Stimulated activated CD8-positive, alpha-beta memory T cell treated with anti-CD3 and anti-CD28 coated beads, Interleukin-12 subunit alpha, Interleukin-12 subunit beta, amount 100 ng/mL, for 4 hours (primary cell): ENCODE measurements around the gene C5orf52.
"Not testable (repeated sequence)": the region's sequence is repeated elsewhere in the genome, so short reads cannot be mapped to it uniquely, and the experiment has no call there.

Source experiments
- DNase-seq: peaks from one replicate; pipeline ENCODE4 v3.0.0-alpha.2; 2020; ENCODE audit warnings: low read depth

The C5orf52 gene

DNA sequence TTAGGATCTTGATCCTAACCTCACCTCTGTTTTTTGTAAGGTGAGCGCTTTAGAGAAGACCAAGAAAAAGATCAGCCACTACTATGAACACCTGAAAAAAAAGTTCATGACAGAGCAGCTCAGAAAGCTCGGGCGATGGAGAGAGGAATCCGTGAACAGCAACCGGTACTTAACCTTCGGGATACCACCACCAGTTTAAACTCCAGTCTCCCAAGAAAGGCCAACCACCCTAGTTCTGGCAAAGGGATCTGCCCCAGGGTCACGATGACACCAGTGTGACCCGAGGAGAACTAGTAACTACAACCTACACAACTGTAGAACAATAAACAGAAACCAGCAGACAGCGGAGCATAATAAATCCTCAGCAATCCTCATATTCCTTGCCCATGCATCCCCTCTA is 8.5 kb downstream of the C5orf52 start:
- DNase-seq = no peak

DNA sequence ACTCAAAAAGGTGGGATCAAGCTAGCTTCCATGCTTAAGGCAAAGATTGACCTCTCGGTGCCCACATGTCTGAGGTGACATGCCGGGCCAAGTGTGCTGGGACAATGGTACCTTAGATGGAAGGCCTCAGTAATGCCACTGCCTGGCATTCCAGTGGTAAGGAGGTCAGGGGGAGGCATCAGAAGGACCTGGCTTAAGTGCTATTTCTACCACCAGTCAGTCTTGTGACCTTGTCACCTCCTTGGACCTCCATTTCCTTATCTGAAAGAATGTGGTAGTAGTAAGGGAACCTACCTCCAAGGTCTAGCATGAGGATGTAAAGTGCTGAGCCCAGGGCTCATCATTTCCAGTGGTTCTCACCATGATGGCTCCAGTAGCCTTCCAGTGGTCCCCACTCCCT is 8.9 kb downstream of the C5orf52 start:
- DNase-seq = no peak

DNA sequence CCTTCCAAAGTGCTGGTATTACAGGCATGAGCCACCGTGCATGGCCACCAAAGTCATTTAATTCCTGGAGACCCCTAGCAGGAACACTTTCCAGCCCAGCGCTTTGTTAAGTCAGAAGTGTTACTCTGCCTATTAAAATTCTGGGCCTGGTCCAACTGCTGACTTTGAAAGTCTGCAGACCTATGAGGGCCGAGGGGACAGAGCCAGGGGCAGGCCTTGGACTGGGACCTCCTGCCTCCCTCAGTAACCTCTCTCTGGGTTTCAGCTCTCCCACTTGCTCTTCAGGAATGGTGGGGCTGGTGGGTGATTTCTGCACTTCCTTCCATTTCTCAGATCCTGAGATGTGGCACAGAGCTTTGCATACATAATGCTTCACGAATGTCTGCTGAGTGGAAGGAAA is 9.7 kb downstream of the C5orf52 start:
- no peak for DNase-seq

DNA sequence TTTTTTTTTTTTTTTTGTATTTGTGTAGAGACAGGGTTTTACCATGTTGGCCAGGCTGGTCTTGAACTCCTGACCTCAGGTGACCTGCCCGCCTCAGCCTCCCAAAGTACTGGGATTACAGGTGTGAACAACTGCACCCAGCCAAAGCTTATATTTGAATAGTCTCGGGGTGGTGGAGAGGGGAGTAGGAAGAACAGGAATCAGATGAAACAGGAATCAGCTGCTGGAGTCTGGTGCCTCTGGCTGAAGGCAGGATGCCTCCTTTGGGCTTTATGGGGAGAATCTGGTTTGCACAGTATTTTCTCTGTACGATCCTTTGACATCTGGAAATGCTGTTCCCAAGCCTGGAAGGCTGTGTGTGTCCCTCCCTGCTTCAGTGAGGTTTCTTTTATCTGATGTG is 10.9 kb downstream of the C5orf52 start:
- DNase-seq = no peak

DNA sequence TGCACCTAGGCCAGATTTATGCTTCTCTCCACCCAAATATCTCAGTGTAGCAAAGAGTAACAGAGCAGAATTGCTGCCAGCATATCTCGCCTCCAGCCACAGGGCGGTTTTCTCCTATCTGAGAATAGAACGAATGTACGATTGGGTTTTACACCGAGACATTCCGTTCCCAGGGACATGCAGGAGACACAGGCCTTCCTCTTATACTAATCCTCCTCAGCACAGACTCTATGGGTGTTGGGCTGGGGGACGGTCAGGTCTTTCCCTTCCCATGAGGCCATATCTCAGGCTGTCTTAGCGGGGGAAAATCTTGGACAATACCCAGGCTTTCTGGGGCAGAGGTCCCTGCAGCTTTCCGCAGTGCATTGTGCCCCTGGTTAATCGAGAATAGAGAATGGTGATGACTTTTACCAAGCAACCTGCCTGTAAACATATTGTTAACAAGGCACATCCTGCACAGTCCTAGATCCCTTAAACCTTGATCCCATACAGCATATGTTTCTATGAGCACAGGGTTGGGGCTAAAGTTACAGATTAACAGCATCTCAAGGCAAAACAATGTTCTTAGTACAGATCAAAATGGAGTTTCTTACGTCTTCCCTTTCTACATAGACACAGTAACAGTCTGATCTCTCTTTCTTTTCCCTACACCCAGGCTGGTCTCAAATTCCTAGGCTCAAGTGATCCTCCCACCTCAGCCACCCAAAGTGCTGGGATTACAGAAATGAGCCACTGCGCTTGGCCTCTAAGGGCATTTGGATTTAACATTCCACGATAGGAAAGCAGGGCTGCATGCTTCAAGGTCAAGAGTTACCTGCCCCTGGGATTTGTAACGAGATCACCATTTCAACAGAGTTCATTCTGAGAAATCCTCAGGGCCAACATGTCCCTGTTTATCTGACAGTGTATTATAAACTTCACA is 15.2 kb downstream of the C5orf52 start:
- not testable (repeated sequence) for DNase-seq

DNA sequence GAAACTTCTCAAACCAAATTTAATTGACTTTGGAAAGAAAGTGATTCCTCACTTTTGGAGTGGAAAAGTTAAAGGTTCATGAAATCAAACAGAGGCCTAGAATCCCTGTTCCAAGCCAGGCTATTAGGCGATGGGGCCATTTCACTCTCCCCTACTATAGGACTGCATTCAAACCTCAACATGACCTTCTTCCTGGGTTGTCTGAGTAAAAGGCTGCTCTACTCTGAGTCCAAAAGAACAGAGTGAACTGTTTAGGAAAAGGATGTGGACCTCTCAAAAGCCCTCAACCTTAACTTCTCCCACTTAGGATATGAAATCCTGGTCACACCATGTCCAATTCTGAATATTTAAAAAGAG is 15.8 kb downstream of the C5orf52 start:
- DNase-seq = no peak

DNA sequence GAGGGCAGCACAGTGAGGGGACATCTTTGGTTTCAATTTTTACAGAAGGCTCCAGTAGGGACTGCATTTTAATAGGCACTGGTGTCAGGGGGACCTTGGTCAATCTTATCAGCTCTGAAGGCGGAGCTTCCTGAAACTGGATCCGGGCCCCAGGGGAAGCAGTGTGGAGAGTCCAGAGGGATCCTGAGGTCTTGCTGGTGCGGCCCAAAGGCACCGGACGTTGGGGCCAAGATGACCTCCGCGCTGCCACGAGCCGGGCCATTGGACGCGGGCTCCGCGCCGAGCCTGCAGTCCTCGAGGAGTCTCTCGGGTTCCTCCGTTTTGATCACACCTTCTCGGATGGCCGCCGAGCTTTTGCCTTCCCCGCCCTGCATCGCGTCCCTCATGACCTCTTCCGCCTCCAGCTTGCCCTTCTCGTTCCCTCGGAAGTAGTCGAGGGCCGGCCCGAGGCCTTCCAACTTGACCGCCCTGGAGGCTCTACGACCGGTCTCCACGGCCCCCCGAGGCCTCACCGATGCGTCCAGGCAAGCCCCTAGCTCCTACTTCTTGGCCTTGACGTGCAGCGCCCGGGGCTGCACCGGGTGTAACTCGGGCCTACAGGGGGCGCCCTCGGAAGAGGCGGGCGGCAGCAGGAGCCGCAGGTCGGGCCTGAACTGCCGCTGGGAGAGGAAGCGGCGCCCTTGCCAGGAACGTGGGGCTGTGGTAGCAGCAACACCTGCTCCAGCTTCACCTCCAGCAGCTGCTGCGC is 18.8 kb downstream of the C5orf52 start:
- DNase-seq = no peak

DNA sequence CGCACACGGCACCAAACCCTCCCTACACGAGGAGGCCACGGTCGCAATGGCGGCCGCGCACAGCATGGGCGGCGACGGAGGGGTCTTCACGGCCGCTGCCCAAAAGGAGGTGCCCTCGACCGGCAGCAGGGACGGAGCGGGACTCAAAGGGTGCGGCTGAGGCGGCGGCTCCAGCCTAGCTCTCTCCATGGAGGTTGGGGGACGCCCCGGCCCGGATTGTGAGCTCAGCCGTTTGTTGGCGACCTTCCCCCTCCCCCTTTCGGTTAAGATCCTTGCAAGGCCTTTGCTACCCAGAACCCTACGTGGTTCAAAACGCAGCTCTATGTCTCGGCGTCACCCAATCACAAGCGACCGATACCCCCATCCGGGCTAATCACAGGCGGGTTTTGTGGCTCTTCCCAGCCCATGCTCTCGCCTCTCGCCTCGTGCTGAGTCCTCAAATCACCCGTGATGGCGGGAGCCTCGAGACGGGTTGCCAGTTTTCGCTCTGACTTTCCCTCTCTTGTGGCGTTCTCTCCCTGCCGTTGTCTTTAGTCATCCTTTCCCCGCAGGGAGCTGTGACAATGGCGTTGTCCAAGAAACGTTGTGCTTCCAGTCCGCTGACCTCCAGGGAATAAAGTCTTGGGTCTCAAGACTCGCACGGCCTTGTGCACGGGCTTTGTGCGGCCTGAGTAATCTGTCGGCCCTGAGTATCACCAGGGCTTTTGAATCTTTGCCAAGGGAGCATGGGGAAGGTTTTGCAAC is 19.5 kb downstream of the C5orf52 start:
- DNase-seq = no peak

DNA sequence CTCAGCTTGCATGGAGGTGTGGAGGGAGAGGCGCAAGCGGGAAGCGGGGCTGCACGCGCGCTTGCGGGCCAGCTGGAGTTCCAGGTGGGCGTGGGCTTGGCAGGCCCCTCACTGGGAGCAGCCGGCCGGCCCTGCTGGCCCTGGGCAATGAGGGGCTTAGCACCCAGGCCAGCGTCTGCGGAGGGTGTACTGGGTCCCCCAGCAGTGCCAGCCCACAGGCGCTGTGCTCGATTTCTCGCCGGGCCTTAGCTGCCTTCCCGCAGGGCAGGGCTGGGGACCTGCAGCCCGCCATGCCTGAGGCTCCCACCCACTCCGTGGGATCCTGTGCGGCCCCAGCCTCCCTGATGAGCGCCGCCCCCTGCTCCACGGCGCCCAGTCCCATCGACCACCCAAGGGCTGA is 22.5 kb downstream of the C5orf52 start:
- not testable (repeated sequence) for DNase-seq

DNA sequence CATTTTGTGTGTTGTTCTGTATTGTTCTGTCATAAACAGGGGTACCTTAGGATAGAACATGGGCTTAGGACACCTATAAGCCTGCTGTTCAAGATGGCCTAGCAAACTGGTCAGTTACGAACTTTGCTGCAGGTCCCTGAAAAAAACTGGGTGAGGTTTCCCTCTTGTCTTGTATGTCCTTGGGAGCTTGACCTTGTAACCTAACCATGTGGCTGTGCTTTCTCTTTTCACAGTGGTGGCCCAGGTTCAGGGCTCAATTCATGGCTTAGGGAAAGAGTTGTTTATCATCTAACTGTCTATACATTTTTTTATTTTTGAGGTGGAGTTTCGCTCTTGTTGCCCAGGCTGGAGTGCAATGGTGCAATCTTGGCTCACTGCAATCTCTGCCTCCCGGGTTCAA is 24.8 kb downstream of the C5orf52 start:
- DNase-seq = not testable (repeated sequence)

DNA sequence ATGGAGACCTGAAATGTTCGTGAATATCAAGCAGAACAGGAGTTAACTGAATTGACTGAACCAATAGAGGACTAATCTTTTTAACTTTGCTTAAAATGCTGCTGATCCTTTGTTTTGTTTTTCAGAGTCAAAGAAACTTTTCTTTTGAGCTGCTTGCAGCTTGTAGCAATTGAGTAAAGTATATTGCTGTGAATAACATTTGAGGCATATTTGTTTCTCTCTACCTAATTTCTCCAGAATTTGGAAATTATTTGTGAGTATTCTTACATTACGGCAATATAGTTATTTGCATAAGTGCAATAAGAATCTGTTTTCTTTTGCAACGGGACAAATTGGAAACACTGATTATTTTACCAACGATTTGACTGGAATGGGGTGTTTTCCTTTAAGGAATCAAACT is 27.3 kb downstream of the C5orf52 start:
- DNase-seq = not testable (repeated sequence)

DNA sequence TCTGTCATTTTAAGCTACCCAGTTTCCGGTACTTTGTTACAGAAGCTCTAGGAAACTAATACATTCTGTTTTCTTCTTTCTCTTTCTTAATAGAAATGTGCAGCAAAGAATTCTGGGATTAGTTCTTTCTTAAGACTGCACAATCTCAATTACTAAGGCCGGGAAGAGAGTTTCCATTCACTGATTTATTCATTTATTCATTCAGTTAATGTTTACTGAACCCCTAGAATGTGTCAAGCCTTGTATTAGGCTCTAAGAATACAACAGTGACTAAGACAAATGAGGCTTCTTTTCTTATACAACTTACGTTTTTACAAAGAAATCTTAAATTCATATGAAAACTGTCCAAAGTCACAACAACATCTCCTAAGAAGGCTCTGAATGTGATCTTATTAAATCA is 32.4 kb downstream of the C5orf52 start:
- no peak for DNase-seq

DNA sequence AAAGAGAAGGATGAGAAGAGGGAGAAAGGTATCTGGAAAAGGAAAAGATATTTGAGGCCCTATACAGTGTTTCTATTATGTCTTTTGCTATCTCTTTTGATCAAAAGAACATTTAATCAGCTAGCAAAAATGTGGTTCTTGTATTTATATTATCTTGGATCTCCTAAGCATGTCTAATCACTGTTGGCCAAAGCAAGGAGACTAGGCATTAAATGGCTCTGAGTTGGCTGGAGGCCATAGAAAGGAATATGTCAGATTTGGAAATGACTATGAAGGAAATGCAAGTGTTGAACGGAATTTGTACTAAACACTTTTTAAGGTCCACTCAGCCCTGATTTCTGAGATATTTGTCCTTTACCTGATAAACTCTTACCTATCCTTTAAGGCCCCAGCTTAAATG is 37.5 kb downstream of the C5orf52 start:
- DNase-seq = no peak

DNA sequence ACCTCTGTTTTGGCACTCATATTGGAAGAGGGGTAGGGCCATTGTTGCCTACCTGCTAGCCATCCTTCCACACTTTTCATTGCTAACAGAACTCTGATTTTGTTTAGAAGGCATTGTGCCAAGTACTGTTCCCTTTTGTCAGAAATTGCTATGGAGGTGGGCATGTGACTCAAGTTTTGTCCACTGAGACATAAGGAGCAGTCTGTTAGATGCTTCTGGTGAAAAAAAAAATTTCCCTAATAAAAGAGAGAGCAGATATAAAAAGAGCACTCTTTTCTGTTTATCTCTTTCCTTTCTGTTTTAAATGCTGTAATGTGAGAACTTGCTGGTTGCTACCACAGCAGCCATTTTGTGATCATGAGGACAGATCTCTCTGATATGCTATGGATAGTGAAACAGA is 38.0 kb downstream of the C5orf52 start:
- DNase-seq = no peak

DNA sequence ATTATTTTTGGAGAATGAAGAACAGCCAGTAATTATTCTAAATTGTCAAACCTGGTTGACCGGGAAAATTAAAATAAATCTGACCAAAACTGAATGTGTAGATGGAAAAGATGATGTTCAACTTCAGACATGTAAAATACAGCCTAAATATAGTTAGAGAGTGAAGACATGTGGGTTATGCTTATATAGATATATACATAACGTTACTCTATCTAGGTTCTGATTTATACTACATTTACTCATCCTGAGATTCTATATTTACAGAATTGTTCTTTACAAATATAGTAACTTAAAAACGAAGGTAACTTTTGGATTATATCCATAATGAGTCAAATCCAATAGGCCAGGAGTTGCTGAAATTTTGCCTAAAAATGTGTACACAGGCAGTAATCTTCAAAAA is 39.1 kb downstream of the C5orf52 start:
- no peak for DNase-seq

DNA sequence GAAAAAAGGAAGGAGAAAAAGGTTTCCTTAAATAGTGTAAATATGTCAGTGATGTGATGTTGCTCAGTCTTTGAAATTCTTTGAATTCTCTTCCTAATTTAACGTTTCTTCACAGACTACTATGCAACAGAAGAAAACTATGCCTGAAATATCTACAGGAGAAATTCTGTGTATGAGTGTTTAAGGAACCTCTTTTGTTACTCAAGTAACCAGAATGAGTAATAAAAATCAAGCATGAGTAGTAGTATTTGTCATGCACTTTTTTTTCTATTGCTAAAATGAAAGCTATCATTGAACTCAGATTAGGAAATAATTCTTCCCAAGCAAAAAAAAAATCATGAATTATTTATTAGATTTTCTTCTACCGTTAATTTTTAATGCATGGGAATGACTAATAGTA is 39.5 kb downstream of the C5orf52 start:
- no peak for DNase-seq

DNA sequence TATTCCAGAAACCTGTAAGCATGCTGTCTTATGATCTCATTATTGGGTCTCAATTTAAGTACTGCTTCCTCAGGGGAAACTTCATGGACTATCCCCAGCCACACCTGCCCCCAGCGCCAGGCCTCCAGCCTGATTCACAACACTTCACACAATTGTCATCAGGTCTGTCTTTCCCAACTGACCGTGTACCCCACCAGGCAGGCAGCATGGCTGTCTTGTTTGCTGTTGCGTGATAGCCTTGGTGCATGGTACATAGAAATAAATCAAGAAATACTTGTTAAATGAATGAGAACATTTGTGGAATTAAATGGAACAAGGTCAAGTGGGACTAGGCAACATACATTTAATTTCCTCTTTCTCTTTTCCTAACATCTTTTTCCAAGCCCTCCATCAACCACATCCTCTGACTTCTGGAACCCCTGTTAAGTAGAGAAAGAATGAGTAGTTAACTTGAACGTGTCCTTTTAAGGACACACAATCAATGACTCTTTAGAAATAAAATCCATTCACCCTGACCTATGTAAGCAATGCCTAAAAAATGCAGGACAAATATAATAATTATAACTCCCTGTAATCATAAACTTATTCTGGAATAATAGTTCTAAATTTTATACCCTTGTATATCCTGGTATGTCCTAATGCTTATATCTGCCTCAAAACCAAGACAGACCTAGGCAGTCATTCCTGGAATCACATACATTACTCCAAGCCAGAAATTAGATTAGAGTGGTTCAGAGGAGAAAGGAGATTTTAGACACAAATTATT is 42.7 kb downstream of the C5orf52 start:
- no peak for DNase-seq

DNA sequence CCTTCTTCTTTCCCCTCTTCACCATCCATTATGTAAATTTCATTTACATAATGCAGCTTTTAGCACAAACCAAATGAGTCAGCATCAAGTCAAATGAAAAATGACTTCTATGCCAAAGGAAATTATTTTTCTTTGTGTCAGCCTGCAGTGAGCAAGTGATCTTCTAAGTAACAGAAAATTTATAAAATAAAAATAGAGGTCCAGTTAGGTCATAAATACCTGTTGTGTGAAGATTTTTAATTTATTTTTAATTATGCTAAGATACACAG is 43.2 kb downstream of the C5orf52 start:
- no peak for DNase-seq

DNA sequence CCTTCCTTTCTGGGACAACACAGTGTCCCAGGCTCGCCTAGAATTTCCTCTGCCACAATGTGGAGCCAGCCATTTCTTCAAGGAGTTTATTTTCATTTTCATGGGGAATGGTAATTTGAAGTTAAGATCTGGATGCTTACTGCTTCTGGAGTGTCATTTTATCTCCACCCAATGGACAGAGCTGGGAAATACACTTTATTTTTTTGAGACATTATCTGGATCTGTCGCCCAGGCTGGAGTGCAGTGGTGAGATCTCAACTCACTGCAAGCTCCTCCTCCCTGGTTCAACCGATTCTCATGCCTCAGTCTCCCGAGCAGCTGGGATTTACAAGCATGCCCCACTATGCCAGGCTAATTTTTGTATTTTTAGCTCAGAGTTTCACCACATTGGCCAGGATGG is 47.2 kb downstream of the C5orf52 start:
- no peak for DNase-seq

DNA sequence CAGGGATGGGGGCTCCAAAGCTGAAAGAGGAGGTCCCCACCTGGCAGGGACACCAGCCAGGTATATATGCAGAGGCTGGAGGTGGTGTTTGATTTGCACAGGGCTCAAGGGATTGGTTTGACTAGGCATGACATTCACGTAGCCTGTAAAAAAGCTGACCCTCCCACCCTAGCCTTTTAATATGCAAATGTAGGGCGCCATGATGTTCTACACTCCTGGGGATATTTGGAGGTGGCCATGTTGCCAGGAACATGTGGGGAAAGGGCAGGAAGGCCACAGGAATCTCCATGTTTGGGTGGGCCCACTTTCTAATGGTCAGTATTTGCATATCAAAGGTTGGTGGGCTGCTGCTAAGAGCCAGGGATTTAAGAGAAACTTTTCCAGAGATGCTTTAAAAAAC is 47.9 kb downstream of the C5orf52 start:
- DNase-seq = no peak

DNA sequence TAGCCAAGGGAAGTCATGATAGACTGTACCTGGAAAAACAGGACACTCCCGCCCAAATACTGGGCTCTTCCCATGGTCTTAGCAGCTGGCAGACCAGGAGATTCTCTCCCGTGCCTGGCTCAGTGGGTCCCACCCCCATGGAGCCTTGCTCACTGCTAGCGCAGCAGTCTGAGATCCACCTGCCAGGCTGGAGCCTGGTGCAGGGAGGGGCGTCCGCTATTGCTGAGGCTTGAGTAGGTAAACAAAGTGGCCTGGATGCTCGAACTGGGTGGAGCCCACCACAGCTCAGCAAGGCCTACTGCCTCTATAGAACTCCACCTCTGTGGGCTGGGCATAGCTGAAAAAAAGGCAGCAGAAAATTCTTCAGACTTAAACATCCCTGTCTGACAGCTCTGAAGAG is 49.8 kb downstream of the C5orf52 start:
- DNase-seq = no peak

DNA sequence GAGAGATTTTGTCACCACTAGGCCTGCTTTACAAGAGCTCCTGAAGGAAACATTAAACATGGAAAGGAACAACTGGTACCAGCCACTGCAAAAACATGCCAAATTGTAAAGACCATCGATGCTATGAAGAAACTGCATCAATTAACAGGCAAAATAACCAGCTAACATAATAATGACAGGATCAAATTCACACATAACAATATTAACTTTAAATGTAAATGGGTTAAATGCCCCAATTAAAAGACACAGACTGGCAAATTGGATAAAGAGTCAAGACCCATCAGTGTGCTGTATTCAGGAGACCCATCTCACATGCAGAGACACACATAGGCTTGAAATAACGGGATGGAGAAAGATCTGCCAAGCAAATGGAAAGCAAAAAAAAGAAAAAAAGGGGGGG is 51.6 kb downstream of the C5orf52 start:
- DNase-seq = not testable (repeated sequence)
